HCT116 (cell line): ENCODE measurements around the gene SLC26A9. TPM values are rescaled to one million over a fixed set of nuclear protein-coding genes. Genes with fewer than 3 reads are reported as not detected.

Experiments
- ATAC-seq: fragments of 200-7000 bp; cut with Tn5 transposase; 2 replicates; pipeline ENCODE4 v1.9.1; 2020; ENCODE audit warnings: mild to moderate bottlenecking, moderate library complexity
- BruUV-seq: library from RNA; stranded (reverse); fragments of 400-500 nt; replicated peaks from 2 replicates; lab custom pipeline; 2021; lab: Mats Ljungman, UMichigan
- CTCF ChIA-PET: fragments of 300-600 bp; sonication (Branson Sonifier 250); formaldehyde crosslinking; loops from one replicate; lab custom pipeline; 2021; ENCODE audit warnings: antibody characterized with exemption; lab: Charles Lee
- POLR2A ChIA-PET: fragments of 300-600, 350-600 bp; sonication (Branson Sonifier 250); formaldehyde crosslinking; loops from one replicate; lab custom pipeline; 2021; ENCODE audit warnings: antibody characterized with exemption; lab: Charles Lee
- RAD21 ChIA-PET, 2 experiments: fragments of 300-600 bp; sonication (Branson Sonifier 250); formaldehyde crosslinking; loops; one replicate each; lab custom pipeline; 2023; ENCODE audit warnings: low total read pairs in 2 of 2; ENCODE audit not compliant: uncharacterized antibody in 2 of 2, unreplicated experiment in 2 of 2, low non-redundant PET in 1 of 2; lab: Charles Lee
- DNase-seq: peaks from one replicate; pipeline ENCODE4 v3.0.0-alpha.2; 2010; ENCODE audit warnings: low read depth, low spot score
- H2AFZ ChIP-seq: fragments of 200-600 bp; shearing (Covaris generic), sonication (generic); 2 replicates; pipeline ENCODE4 v1.6.1; 2017; ENCODE audit warnings: low read depth, mixed run types, mixed read lengths, antibody characterized with exemption, low read length; ENCODE audit not compliant: poor library complexity, severe bottlenecking
- H3K27ac ChIP-seq: 2 replicates; pipeline ENCODE4 v1.5.1; 2012; ENCODE audit warnings: low read depth, low read length
- H3K27me3 ChIP-seq: fragments of 200-600 bp; sonication (generic); 2 replicates; pipeline ENCODE4 v1.6.1; 2016; ENCODE audit warnings: mixed run types, low read length, mixed read lengths; ENCODE audit not compliant: insufficient read depth
- H3K36me3 ChIP-seq, 2 experiments: fragments of 200-500 bp in 1 of 2; fragments of 200-600 bp in 1 of 2; sonication (Bioruptor generic) in 1 of 2; sonication (generic) in 1 of 2; 2 replicates each; pipeline versions ENCODE4 v1.5.1 to v1.6.1; 2014 to 2016; ENCODE audit warnings: low read length in 2 of 2, inconsistent platforms in 1 of 2, mixed read lengths in 1 of 2, mixed run types in 1 of 2; ENCODE audit not compliant: insufficient read depth in 2 of 2, control insufficient read depth in 1 of 2
- H3K4me1 ChIP-seq, 2 experiments: fragments of 200-600 bp in 1 of 2; sonication (generic) in 1 of 2; 2 replicates each; pipeline versions ENCODE4 v1.5.1 to v1.6.1; 2012 to 2017; ENCODE audit warnings: low read length in 2 of 2, inconsistent platforms in 1 of 2, mild to moderate bottlenecking in 1 of 2, mixed read lengths in 1 of 2, mixed run types in 1 of 2, moderate library complexity in 1 of 2; ENCODE audit not compliant: insufficient read depth in 2 of 2, control insufficient read depth in 1 of 2
- H3K4me2 ChIP-seq: fragments of 200-600 bp; sonication (generic); 2 replicates; pipeline ENCODE4 v1.6.1; 2017; ENCODE audit warnings: mixed run types, low read length, mixed read lengths
- H3K4me3 ChIP-seq, 2 experiments: fragments of 200-600 bp in 1 of 2; sonication (generic) in 1 of 2; replicated peaks in 1 of 2; 2 replicates each; pipeline ENCODE4 v1.5.1; 2011 to 2016; ENCODE audit warnings: low read length in 2 of 2, control low read depth in 1 of 2, low read depth in 1 of 2, mild to moderate bottlenecking in 1 of 2, mixed read lengths in 1 of 2, mixed run types in 1 of 2
- H3K79me2 ChIP-seq: fragments of 200-600 bp; sonication (generic); 2 replicates; pipeline ENCODE4 v1.6.1; 2017; ENCODE audit warnings: mild to moderate bottlenecking, mixed run types, low read length, moderate library complexity, mixed read lengths; ENCODE audit not compliant: insufficient read depth
- H3K9ac ChIP-seq: fragments of 200-600 bp; sonication (generic); 2 replicates; pipeline ENCODE4 v1.6.1; 2016; ENCODE audit warnings: low read length, mixed read lengths
- H3K9me2 ChIP-seq: fragments of 200-600 bp; sonication (generic), shearing (Covaris generic); 2 replicates; pipeline ENCODE4 v1.6.1; 2017; ENCODE audit warnings: mixed run types, mild to moderate bottlenecking, moderate library complexity; ENCODE audit not compliant: insufficient read depth
- H3K9me3 ChIP-seq, 2 experiments: fragments of 200-500 bp in 1 of 2; fragments of 200-600 bp in 1 of 2; sonication (Bioruptor generic) in 1 of 2; sonication (generic) in 1 of 2; 2 replicates each; pipeline ENCODE4 v1.6.1; 2014 to 2017; ENCODE audit warnings: low read length in 2 of 2, mixed read lengths in 2 of 2, inconsistent platforms in 1 of 2, low read depth in 1 of 2, mild to moderate bottlenecking in 1 of 2, mixed run types in 1 of 2, moderate library complexity in 1 of 2; ENCODE audit not compliant: control insufficient read depth in 1 of 2, insufficient read depth in 1 of 2
- H4K20me1 ChIP-seq: fragments of 200-600 bp; sonication (generic), shearing (Covaris generic); 2 replicates; pipeline ENCODE4 v1.6.1; 2017; ENCODE audit warnings: mixed run types, mild to moderate bottlenecking, moderate library complexity; ENCODE audit not compliant: insufficient read depth
- CEBPB ChIP-seq: IDR thresholded peaks from 2 replicates; pipeline ENCODE4 v1.6.1; 2012; ENCODE audit warnings: low read depth
- EZH2 ChIP-seq: fragments of 200-600 bp; sonication (generic); IDR thresholded peaks from 2 replicates; pipeline ENCODE4 v1.6.1; 2017; ENCODE audit warnings: antibody characterized with exemption, mixed run types
- MAX ChIP-seq: IDR thresholded peaks from 2 replicates; pipeline ENCODE4 v1.6.1; 2012
- POLR2A ChIP-seq: IDR thresholded peaks from 2 replicates; pipeline ENCODE4 v1.7.0; 2011; ENCODE audit warnings: borderline replicate concordance; ENCODE audit not compliant: insufficient read depth, insufficient read length; ENCODE audit errors: extremely low read depth
- POLR2AphosphoS5 ChIP-seq: IDR thresholded peaks from 2 replicates; pipeline ENCODE4 v1.6.1; 2011; ENCODE audit warnings: mild to moderate bottlenecking, low read depth, low read length, moderate library complexity
- RAD21 ChIP-seq: IDR thresholded peaks from 2 replicates; pipeline ENCODE4 v1.6.1; 2012; ENCODE audit warnings: low read depth, mild to moderate bottlenecking
- SIN3A ChIP-seq: IDR thresholded peaks from 2 replicates; pipeline ENCODE4 v1.6.1; 2012; ENCODE audit warnings: low read depth
- SP1 ChIP-seq: IDR thresholded peaks from 2 replicates; pipeline ENCODE4 v1.6.1; 2012; ENCODE audit warnings: low read depth
- TCF7L2 ChIP-seq: IDR thresholded peaks from 2 replicates; pipeline ENCODE4 v1.7.0; 2011; ENCODE audit warnings: borderline replicate concordance, inconsistent platforms; ENCODE audit not compliant: insufficient read depth, insufficient read length; ENCODE audit errors: extremely low read depth
- ZBTB33 ChIP-seq: IDR thresholded peaks from 2 replicates; pipeline ENCODE4 v1.6.1; 2011; ENCODE audit warnings: mild to moderate bottlenecking, low read length, moderate library complexity; ENCODE audit not compliant: insufficient replicate concordance; ENCODE audit errors: extremely low read depth
- intact Hi-C: fragments of 100-400 bp; cut with micrococcal nuclease; formaldehyde crosslinking; loops from 2 replicates; pipeline ENCODE4 v1.10.0; 2022
- total RNA-seq: library from RNA; stranded (reverse); gene quantifications from one replicate; pipeline ENCODE4 v1.2.1, GENCODE V29; 2021; ENCODE audit not compliant: unreplicated experiment

The SLC26A9 gene
- total RNA-seq, 1 experiment from 2014 or later: not detected

GRCh38 chr1:205950826-205951549, 7.7 kb upstream of the SLC26A9 start:
- POLR2A ChIA-PET: no interaction called here
- H3K9ac ChIP-seq: no peak overlapping the region
- RAD21 ChIA-PET: interaction anchor here in 1 of 2 experiments (1.5 kb wide), 1 partner anchor 26 kb away, joined by 6 read pairs; no protein-coding TSS in a partner anchor
- H2AFZ ChIP-seq: no peak overlapping the region
- no peaks in the 10 kb centered on the region for H3K9me2 ChIP-seq
- H4K20me1 ChIP-seq: no peaks in the 10 kb centered on the region
- no peak overlapping the region for H3K4me2 ChIP-seq
- TF ChIP-seq MAX: no peak
- TF ChIP-seq CEBPB: no peak
- no peak for TF ChIP-seq POLR2AphosphoS5
- no peak for TF ChIP-seq SP1
- no peak for TF ChIP-seq ZBTB33
- no peak for TF ChIP-seq POLR2A
- no peak for TF ChIP-seq RAD21
- TF ChIP-seq EZH2: no peak
- TF ChIP-seq SIN3A: no peak
- TF ChIP-seq TCF7L2: no peak
- TF ChIP-seq, all 23 proteins: peak for 0
- Histone ChIP-seq H3K9me3 (no peaks in the 10 kb centered on the region), H3K79me2 (no peaks in the 10 kb centered on the region), H3K36me3 (no peaks in the 10 kb centered on the region), H3K4me1 (no peaks in the 10 kb centered on the region), H3K27ac (no peak overlapping the region), H3K4me3 (no peak overlapping the region), H3K27me3 (peaks cover 34% of the 10 kb centered on the region; the same call in 1 of the 2 replicates)
- CTCF ChIA-PET: interaction anchor here (1.4 to 1.7 kb wide), 2 partner anchors 26 to 32 kb away, joined by 3 to 5 read pairs; no protein-coding TSS in a partner anchor
- no peak for DNase-seq
- intact Hi-C loops: no loop called here
- ATAC-seq: no peak
- no TSS peak for BruUV-seq
